GM13976 (cell line): Measurements from ENCODE around the gene EDNRA.

Source experiments
- DNase-seq: peaks from one replicate; pipeline ENCODE4 v3.0.0; 2012; ENCODE audit warnings: low spot score
- in situ Hi-C: fragments of 300-500 bp; cut with MboI; formaldehyde crosslinking; loops from one replicate; pipeline ENCODE4 v1.12.0; 2022; ENCODE audit warnings: low sequenced_read_pairs, mixed read lengths, inconsistent platforms; ENCODE audit not compliant: unreplicated experiment
- TF ChIP-seq, protein P1 (sequence below): IDR thresholded peaks from 2 replicates; pipeline ENCODE4 v1.5.1; 2012; ENCODE audit warnings: borderline replicate concordance, mild to moderate bottlenecking; ENCODE audit not compliant: insufficient read depth; ENCODE audit errors: extremely low read depth, missing control alignments, control extremely low read depth

Gene EDNRA

DNA sequence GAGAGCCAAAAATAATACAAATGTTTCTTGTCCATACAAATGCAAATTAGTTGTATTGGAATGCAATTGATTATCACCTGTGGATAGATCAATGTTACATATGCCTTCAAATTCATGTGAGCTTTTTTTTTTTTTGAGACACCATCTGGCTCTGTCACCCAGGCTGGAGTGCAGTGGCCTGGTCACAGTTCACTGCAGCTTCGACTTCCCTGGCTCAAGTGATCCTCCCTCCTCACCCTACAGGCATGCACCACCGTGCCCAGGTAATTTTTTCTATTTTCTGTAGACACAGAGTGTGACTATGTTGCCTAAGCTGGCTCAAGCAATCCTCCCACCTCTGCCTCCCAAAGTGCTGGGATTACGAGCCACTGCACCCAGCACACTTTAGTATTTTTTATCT lies 97.7 kb downstream of the EDNRA start:
- DNase-seq = no peak
- in situ Hi-C loops = loop anchor here (25.0 kb wide), 1 partner anchor 416 kb away; no protein-coding TSS in a partner anchor
- TF ChIP-seq, protein P1, sequence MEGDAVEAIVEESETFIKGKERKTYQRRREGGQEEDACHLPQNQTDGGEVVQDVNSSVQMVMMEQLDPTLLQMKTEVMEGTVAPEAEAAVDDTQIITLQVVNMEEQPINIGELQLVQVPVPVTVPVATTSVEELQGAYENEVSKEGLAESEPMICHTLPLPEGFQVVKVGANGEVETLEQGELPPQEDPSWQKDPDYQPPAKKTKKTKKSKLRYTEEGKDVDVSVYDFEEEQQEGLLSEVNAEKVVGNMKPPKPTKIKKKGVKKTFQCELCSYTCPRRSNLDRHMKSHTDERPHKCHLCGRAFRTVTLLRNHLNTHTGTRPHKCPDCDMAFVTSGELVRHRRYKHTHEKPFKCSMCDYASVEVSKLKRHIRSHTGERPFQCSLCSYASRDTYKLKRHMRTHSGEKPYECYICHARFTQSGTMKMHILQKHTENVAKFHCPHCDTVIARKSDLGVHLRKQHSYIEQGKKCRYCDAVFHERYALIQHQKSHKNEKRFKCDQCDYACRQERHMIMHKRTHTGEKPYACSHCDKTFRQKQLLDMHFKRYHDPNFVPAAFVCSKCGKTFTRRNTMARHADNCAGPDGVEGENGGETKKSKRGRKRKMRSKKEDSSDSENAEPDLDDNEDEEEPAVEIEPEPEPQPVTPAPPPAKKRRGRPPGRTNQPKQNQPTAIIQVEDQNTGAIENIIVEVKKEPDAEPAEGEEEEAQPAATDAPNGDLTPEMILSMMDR = no peak

DNA sequence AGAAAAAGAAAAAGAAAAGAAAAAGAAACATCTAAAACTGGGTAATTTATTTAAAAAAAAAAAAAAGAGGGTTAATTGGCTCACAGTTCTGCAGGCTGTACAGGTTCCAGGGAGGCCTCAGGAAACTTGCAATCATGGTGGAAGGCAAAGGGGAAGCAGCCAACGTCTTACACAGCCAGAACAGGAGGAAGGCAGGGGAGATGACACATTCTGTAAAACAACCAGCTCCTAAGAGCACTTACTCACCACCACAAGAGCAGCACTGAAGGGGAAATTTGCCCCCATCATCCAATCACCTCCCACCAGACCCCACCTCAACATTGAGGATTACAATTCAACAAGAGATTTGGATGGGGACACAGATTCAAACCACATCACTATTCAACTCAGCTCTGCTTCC lies 99.5 kb downstream of the EDNRA start:
- TF ChIP-seq, protein P1 = no peak
- DNase-seq = no peak
- in situ Hi-C loops = loop anchor here (25.0 kb wide), 1 partner anchor 418 kb away; no protein-coding TSS in a partner anchor

GRCh38 chr4:147581606-147582350 lies 100.9 kb downstream of the EDNRA start:
- in situ Hi-C loops = loop anchor here (25.0 kb wide), 1 partner anchor 419 kb away; no protein-coding TSS in a partner anchor
- DNase-seq = no peak
- TF ChIP-seq, protein P1 = no peak

GRCh38 chr4:147582386-147583060 lies 101.6 kb downstream of the EDNRA start:
- in situ Hi-C loops = loop anchor here (25.0 kb wide), 1 partner anchor 420 kb away; no protein-coding TSS in a partner anchor
- DNase-seq = no peak
- TF ChIP-seq, protein P1 = no peak

GRCh38 chr4:147583876-147584275 lies 103.0 kb downstream of the EDNRA start:
- no peak for DNase-seq
- TF ChIP-seq, protein P1 = no peak
- in situ Hi-C loops = loop anchor here (25.0 kb wide), 1 partner anchor 422 kb away; no protein-coding TSS in a partner anchor

DNA sequence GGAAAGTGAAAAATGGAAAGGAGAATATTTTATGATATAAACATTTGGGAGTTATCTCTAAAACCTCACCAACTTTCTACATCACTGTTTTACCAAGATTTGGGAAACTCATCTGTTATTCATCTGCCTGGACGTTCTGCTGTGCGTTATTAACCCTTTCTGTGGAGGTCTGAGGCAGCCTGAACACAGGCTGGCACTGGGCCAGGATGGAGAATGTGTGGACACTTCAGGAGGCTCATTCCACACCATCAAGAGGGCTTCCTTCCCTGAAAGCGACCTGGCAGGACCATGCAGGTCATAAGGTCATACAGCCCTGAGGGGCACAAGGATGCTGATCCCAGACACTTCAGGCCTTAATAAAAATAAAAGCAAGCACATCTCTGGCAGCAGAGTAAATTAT lies 105.1 kb downstream of the EDNRA start:
- in situ Hi-C loops = loop anchor here (25.0 kb wide), 1 partner anchor 424 kb away; no protein-coding TSS in a partner anchor

More for the DNA sequence above, 105.1 kb downstream of the EDNRA start:
- TF ChIP-seq, protein P1 = no peak
- no peak for DNase-seq
